Peyer's patch (tissue), 4 donors: ENCODE data around the gene JUNB.

Experiments
- CTCF ChIP-seq, 6 experiments: fragments of 450-650 bp in 4 of 6; fragments of 200-600 bp in 2 of 6; sonication (generic) in 1 of 6; IDR thresholded peaks; one replicate each; pipeline ENCODE4 v1.5.1; 2017 to 2019; ENCODE audit warnings: antibody characterized with exemption in 6 of 6, mild to moderate bottlenecking in 3 of 6, moderate library complexity in 1 of 6
- POLR2A ChIP-seq, 2 donors: fragments of 450-650 bp; IDR thresholded peaks; one replicate each; pipeline ENCODE4 v1.5.1; 2017; ENCODE audit warnings: antibody characterized with exemption in 2 of 2, mild to moderate bottlenecking in 2 of 2, moderate library complexity in 2 of 2

GRCh38 chr19:12783849-12784393, 7.4 kb upstream of the JUNB start:
- TF ChIP-seq CTCF (IDR thresholded peaks at IDR 0.05) (no peak), POLR2A (IDR thresholded peaks at IDR 0.05) (no peak)
